IMR-90 (cell line): ENCODE results near the gene LZTFL1. TPM values are rescaled to one million over a fixed set of nuclear protein-coding genes. Genes with fewer than 3 reads are reported as not detected.

Experiments used
- ATAC-seq: fragments of 200-7000 bp; cut with Tn5 transposase; 2 replicates; pipeline ENCODE4 v1.9.1; 2020; ENCODE audit warnings: low read depth, mild to moderate bottlenecking, moderate library complexity
- BruUV-seq: library from RNA; stranded (reverse); fragments of 400-500 nt; replicated peaks from 2 replicates; lab custom pipeline; 2021; lab: Mats Ljungman, UMichigan
- CTCF ChIA-PET: fragments of 300-600 bp; formaldehyde crosslinking; extraction: SDS; loops from one replicate; lab custom pipeline; 2021; ENCODE audit warnings: antibody characterized with exemption; lab: Yijun Ruan, JAX
- POLR2A ChIA-PET: fragments of 300-600 bp; sonication (Branson Sonifier 250); formaldehyde crosslinking; loops from one replicate; lab custom pipeline; 2022; ENCODE audit warnings: antibody characterized with exemption; ENCODE audit not compliant: unreplicated experiment; lab: Charles Lee
- DNase-seq: peaks from one replicate; pipeline ENCODE4 v3.0.0; 2013
- H2AFZ ChIP-seq: replicated peaks from 2 replicates; pipeline ENCODE3; 2013; ENCODE audit warnings: low read length, mild to moderate bottlenecking; ENCODE audit not compliant: poor library complexity
- H2AK5ac ChIP-seq: 2 replicates; pipeline ENCODE4 v1.6.1; 2013; ENCODE audit warnings: low read depth, low read length, inconsistent platforms
- H2AK9ac ChIP-seq: replicated peaks from 2 replicates; pipeline ENCODE3; 2013; ENCODE audit warnings: mild to moderate bottlenecking, low read depth, low read length, moderate library complexity; ENCODE audit not compliant: poor library complexity
- H2BK120ac ChIP-seq: 2 replicates; pipeline ENCODE4 v1.6.1; 2013; ENCODE audit warnings: low read depth, low read length, inconsistent platforms
- H2BK15ac ChIP-seq: 3 replicates; pipeline ENCODE4 v1.6.1; 2013; ENCODE audit warnings: low read depth, low read length, inconsistent platforms
- H2BK20ac ChIP-seq: 2 replicates; pipeline ENCODE4 v1.6.1; 2013; ENCODE audit warnings: low read depth, mild to moderate bottlenecking, inconsistent platforms, low read length, moderate library complexity
- H2BK5ac ChIP-seq: 2 replicates; pipeline ENCODE4 v1.6.1; 2013; ENCODE audit warnings: mild to moderate bottlenecking, low read depth, low read length, inconsistent platforms; ENCODE audit not compliant: poor library complexity, severe bottlenecking
- H3K14ac ChIP-seq: replicated peaks from 2 replicates; pipeline ENCODE4 v1.6.1; 2013; ENCODE audit warnings: low read depth, low read length, inconsistent platforms
- H3K18ac ChIP-seq: 2 replicates; pipeline ENCODE4 v1.6.1; 2013; ENCODE audit warnings: low read depth, low read length, control low read depth
- H3K23ac ChIP-seq: 2 replicates; pipeline ENCODE4 v1.6.1; 2013; ENCODE audit warnings: low read depth, low read length, inconsistent platforms
- H3K27ac ChIP-seq: 2 replicates; pipeline ENCODE4 v1.5.1; 2013; ENCODE audit warnings: mild to moderate bottlenecking, control low read depth, low read length; ENCODE audit not compliant: insufficient read depth
- H3K27me3 ChIP-seq: 2 replicates; pipeline ENCODE4 v1.6.1; 2013; ENCODE audit warnings: low read length; ENCODE audit not compliant: control insufficient read depth, insufficient read depth
- H3K36me3 ChIP-seq: 2 replicates; pipeline ENCODE4 v1.6.1; 2013; ENCODE audit warnings: low read length, mixed read lengths; ENCODE audit not compliant: control insufficient read depth, insufficient read depth
- H3K4ac ChIP-seq: 2 replicates; pipeline ENCODE4 v1.6.1; 2013; ENCODE audit warnings: low read depth, low read length, inconsistent platforms
- H3K4me1 ChIP-seq: 2 replicates; pipeline ENCODE4 v1.6.1; 2013; ENCODE audit warnings: low read length, mixed read lengths; ENCODE audit not compliant: control insufficient read depth, insufficient read depth
- H3K4me2 ChIP-seq: 2 replicates; pipeline ENCODE4 v1.6.1; 2013; ENCODE audit warnings: low read depth, mild to moderate bottlenecking, control low read depth, low read length, moderate library complexity
- H3K4me3 ChIP-seq: 2 replicates; pipeline ENCODE4 v1.5.1; 2013; ENCODE audit warnings: low read depth, mild to moderate bottlenecking, control low read depth, low read length, moderate library complexity; ENCODE audit not compliant: insufficient read depth
- H3K56ac ChIP-seq: 2 replicates; pipeline ENCODE4 v1.6.1; 2013; ENCODE audit warnings: low read length, inconsistent platforms; ENCODE audit not compliant: insufficient read depth; ENCODE audit errors: extremely low read depth
- H3K79me1 ChIP-seq, 2 experiments: 2 replicates each; pipeline ENCODE4 v1.6.1; 2013; ENCODE audit warnings: low read length in 2 of 2, inconsistent platforms in 1 of 2, low read depth in 1 of 2
- H3K9ac ChIP-seq: 2 replicates; pipeline ENCODE4 v1.6.1; 2013; ENCODE audit warnings: low read depth, low read length, control low read depth
- H3K9me1 ChIP-seq: 2 replicates; pipeline ENCODE4 v1.6.1; 2013; ENCODE audit warnings: low read length, inconsistent platforms; ENCODE audit not compliant: insufficient read depth
- H3K9me3 ChIP-seq: 2 replicates; pipeline ENCODE4 v1.6.1; 2013; ENCODE audit warnings: low read length; ENCODE audit not compliant: control insufficient read depth, insufficient read depth
- H4K20me1 ChIP-seq: 2 replicates; pipeline ENCODE4 v1.6.1; 2013; ENCODE audit warnings: low read length, inconsistent platforms; ENCODE audit not compliant: insufficient read depth
- H4K5ac ChIP-seq: 2 replicates; pipeline ENCODE4 v1.6.1; 2013; ENCODE audit warnings: mild to moderate bottlenecking, low read depth, low read length, control low read depth
- H4K8ac ChIP-seq, 2 experiments: 2 replicates each; pipeline ENCODE4 v1.6.1; 2013; ENCODE audit warnings: low read depth in 2 of 2, low read length in 2 of 2, control low read depth in 1 of 2, inconsistent platforms in 1 of 2
- H4K91ac ChIP-seq: 2 replicates; pipeline ENCODE4 v1.6.1; 2013; ENCODE audit warnings: low read depth, low read length, inconsistent platforms; ENCODE audit not compliant: insufficient read depth
- CHD1 ChIP-seq: IDR thresholded peaks from 2 replicates; pipeline ENCODE4 v1.6.1; 2012; ENCODE audit warnings: low read depth, low read length, improper control_type of control experiment
- FOS ChIP-seq: fragments of 150-350 bp; IDR thresholded peaks from 2 replicates; pipeline ENCODE4 v1.6.1; 2016; ENCODE audit warnings: low read depth, low read length
- MAFK ChIP-seq: IDR thresholded peaks from 2 replicates; pipeline ENCODE4 v1.6.1; 2012; ENCODE audit warnings: low read depth, low read length, improper control_type of control experiment
- MAZ ChIP-seq: IDR thresholded peaks from 2 replicates; pipeline ENCODE4 v1.6.1; 2012; ENCODE audit warnings: low read depth, mild to moderate bottlenecking, low read length, improper control_type of control experiment, moderate library complexity, borderline replicate concordance
- MXI1 ChIP-seq: IDR thresholded peaks from 2 replicates; pipeline ENCODE4 v1.6.1; 2012; ENCODE audit warnings: low read depth, mild to moderate bottlenecking, low read length, moderate library complexity, borderline replicate concordance
- NFE2L2 ChIP-seq: fragments of 150-350 bp; IDR thresholded peaks from 2 replicates; pipeline ENCODE4 v1.6.1; 2016; ENCODE audit warnings: low read depth, mild to moderate bottlenecking, low read length
- POLR2A ChIP-seq: IDR thresholded peaks from 2 replicates; pipeline ENCODE4 v1.6.1; 2012; ENCODE audit warnings: mild to moderate bottlenecking, low read depth, low read length
- WGBS, 2 experiments: methylation state at CpG; one replicate each; pipeline versions ENCODE4 v1.1.5 to v1.1.7; 2013; ENCODE audit warnings: missing lambda C conversion rate in 2 of 2; ENCODE audit not compliant: insufficient read length in 1 of 2; ENCODE audit errors: extremely low coverage in 2 of 2; 5-methylcytosine and 5-hydroxymethylcytosine counted together
- dilution Hi-C: fragments of 300-500 bp; cut with HindIII; formaldehyde crosslinking; loops from one replicate; pipeline ENCODE4 v1.14.3; 2018; ENCODE audit warnings: low sequenced_read_pairs; ENCODE audit not compliant: unreplicated experiment
- in situ Hi-C: fragments of 300-500 bp; cut with MboI; formaldehyde crosslinking; loops from 3 replicates; pipeline ENCODE4 v1.14.3; 2019; ENCODE audit warnings: low sequenced_read_pairs, inconsistent platforms, mixed read lengths
- intact Hi-C: fragments of 100-400 bp; cut with micrococcal nuclease; formaldehyde crosslinking; loops from 2 replicates; pipeline ENCODE4 v1.10.0; 2022
- polyA plus RNA-seq, 3 experiments: library from polyadenylated mRNA; depleted of rRNA; stranded (reverse); fragments of >200 nt; gene quantifications; 2 replicates each; pipeline ENCODE4 v1.2.3, GENCODE V29; 2012; ENCODE audit warnings: low replicate concordance in 1 of 3
- total RNA-seq: library from RNA; depleted of rRNA; stranded (reverse); fragments of >200 nt; gene quantifications from 2 replicates; pipeline ENCODE4 v1.2.3, GENCODE V29; 2012
- TF ChIP-seq, protein P1 (sequence below): fragments of 150-350 bp; IDR thresholded peaks from 2 replicates; pipeline ENCODE4 v1.6.1; 2016; ENCODE audit warnings: low read depth, mild to moderate bottlenecking, low read length, moderate library complexity, borderline replicate concordance

LZTFL1 gene
- total and polyA plus RNA-seq, 2 of the 4 experiments (the other 2 are of a cell fraction) = 10.3 to 10.4 TPM

DNA sequence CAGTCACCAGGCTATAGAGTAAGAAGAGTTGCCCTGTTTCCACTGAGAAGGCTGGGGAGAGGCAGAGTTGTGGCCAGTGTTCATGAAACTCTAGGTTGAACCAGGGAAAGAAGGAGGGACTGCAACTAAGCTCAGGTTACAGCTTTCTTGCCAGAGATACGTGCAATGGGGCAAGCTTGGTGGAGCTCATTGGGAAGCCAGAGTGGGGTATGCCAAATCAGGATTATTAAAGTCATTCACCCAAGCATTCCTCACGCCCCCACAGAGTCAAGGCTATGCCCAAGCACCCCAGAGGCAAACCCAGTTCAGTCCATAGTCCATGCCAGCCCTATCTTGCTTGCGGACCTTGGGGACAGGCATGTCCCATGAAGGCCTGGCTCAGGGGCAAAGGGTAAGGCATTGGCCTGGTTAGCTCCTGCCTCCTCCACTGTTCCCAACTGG is 63.1 kb downstream of the LZTFL1 start:
- H3K4me3 ChIP-seq = no peak overlapping the region
- H2BK120ac ChIP-seq = no peak overlapping the region
- H3K9me1 ChIP-seq = no peaks in the 10 kb centered on the region
- H3K14ac ChIP-seq = no peak overlapping the region
- H4K8ac ChIP-seq = no peak overlapping the region
- BruUV-seq = no TSS peak
- DNase-seq (no peak), ATAC-seq (no peak)
- no peaks in the 10 kb centered on the region for H4K20me1 ChIP-seq
- H3K27me3 ChIP-seq = peaks cover 80% of the 10 kb centered on the region
- no peaks in the 10 kb centered on the region for H3K79me1 ChIP-seq
- no peak overlapping the region for H2BK15ac ChIP-seq
- H3K9me3 ChIP-seq = peaks cover 5% of the 10 kb centered on the region; the same call in 1 of the 2 replicates
- H2BK5ac ChIP-seq = no peak overlapping the region
- H2AK9ac ChIP-seq = no peak overlapping the region
- no peak overlapping the region; the same call in 1 of the 2 replicates for H3K23ac ChIP-seq
- H4K5ac ChIP-seq = no peak overlapping the region
- H3K4me1 ChIP-seq = no peaks in the 10 kb centered on the region
- H2AFZ ChIP-seq = peak overlapping the region; percentile 21
- no peak overlapping the region for H3K4me2 ChIP-seq
- no peak overlapping the region for H2BK20ac ChIP-seq
- H2AK5ac ChIP-seq = no peak overlapping the region
- TF ChIP-seq MAZ (no peak), NFE2L2 (no peak), MAFK (no peak), POLR2A (no peak), FOS (no peak), MXI1 (no peak), CHD1 (no peak)
- TF ChIP-seq, protein P1, sequence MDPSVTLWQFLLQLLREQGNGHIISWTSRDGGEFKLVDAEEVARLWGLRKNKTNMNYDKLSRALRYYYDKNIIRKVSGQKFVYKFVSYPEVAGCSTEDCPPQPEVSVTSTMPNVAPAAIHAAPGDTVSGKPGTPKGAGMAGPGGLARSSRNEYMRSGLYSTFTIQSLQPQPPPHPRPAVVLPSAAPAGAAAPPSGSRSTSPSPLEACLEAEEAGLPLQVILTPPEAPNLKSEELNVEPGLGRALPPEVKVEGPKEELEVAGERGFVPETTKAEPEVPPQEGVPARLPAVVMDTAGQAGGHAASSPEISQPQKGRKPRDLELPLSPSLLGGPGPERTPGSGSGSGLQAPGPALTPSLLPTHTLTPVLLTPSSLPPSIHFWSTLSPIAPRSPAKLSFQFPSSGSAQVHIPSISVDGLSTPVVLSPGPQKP = no peak
- H3K4ac ChIP-seq = no peak overlapping the region
- no peak overlapping the region for H3K27ac ChIP-seq
- H3K36me3 ChIP-seq = no peaks in the 10 kb centered on the region
- dilution Hi-C loops = no loop called here
- H4K91ac ChIP-seq = no peak overlapping the region
- WGBS, 2 experiments = no CpG with 5 or more reads among the region's 3 CpGs
- no peak overlapping the region for H3K18ac ChIP-seq
- intact Hi-C loops = no loop called here
- in situ Hi-C loops = no loop called here
- ChIA-PET CTCF (no interaction called here), POLR2A (no interaction called here)
- H3K9ac ChIP-seq = no peak overlapping the region
- H3K56ac ChIP-seq = no peak overlapping the region
